GM10266 (cell line): ENCODE data around the gene PIK3R1.
A peak's percentile ranks its signal among the peaks of the same experiment; 100 is the strongest.

ENCODE experiments used
- DNase-seq: peaks from one replicate; pipeline ENCODE4 v3.0.0; 2012; ENCODE audit errors: extremely low spot score
- TF ChIP-seq, protein P1 (sequence below): IDR thresholded peaks from 2 replicates; pipeline ENCODE4 v1.5.1; 2012; ENCODE audit warnings: mild to moderate bottlenecking, low read depth; ENCODE audit not compliant: control insufficient read depth, insufficient read depth; ENCODE audit errors: missing control alignments

The PIK3R1 gene

GRCh38 chr5:68272289-68272688, 56.7 kb downstream of the PIK3R1 start:
- DNase-seq = no peak
- TF ChIP-seq, protein P1, sequence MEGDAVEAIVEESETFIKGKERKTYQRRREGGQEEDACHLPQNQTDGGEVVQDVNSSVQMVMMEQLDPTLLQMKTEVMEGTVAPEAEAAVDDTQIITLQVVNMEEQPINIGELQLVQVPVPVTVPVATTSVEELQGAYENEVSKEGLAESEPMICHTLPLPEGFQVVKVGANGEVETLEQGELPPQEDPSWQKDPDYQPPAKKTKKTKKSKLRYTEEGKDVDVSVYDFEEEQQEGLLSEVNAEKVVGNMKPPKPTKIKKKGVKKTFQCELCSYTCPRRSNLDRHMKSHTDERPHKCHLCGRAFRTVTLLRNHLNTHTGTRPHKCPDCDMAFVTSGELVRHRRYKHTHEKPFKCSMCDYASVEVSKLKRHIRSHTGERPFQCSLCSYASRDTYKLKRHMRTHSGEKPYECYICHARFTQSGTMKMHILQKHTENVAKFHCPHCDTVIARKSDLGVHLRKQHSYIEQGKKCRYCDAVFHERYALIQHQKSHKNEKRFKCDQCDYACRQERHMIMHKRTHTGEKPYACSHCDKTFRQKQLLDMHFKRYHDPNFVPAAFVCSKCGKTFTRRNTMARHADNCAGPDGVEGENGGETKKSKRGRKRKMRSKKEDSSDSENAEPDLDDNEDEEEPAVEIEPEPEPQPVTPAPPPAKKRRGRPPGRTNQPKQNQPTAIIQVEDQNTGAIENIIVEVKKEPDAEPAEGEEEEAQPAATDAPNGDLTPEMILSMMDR = peak; percentile 29

DNA sequence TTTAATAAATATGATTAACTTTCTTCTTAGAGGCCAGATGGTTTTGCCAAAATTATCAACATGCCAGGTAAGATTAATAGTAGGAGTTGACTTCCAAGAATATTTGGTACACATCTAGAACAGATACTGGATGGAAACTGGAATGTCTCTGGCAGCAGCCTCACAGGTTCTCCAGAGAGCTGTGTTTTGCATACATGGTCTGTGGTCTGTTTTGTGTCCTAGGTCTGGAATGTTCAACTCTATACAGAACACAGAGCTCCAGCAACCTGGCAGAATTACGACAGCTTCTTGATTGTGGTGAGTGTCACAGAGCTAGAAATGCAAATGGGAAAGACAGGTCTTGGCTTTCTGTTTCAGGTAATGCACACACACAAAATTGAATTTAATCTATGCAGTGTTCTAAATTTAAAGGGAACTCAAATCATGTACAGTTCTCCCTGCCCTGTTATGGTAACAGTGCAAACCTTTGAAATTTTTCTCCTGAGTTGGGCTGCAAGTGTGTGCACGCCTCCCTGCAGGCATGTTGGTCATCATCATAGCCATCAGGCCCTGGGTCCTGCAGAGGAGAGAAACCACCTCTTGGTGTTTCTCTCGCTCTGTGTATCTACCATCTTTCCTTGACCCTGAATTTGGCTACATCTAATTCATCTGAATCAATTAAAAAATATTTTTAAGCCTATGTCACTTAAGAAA, 58.3 kb downstream of the PIK3R1 start:
- TF ChIP-seq, protein P1 = no peak
- no peak for DNase-seq

GRCh38 chr5:68274847-68275651, 59.5 kb downstream of the PIK3R1 start:
- no peak for DNase-seq
- TF ChIP-seq, protein P1 = no peak

DNA sequence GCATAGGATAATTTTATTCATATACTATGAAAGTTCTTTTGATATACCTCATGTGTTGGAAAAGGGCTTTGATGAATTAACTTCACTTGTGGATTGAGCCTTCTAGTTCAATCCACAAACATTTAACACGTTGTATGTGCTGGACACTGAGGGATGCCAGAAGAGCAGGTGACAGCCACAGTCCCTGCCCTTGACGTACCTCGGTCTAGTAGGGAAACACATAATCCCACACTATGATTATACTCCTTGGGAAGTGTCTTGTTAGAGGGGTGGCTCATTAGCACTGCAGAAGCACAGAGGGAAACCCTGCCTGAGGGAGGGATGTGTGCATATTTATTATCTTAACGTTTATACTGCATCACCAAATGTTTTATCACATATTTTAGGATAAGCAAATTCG, 61.2 kb downstream of the PIK3R1 start:
- DNase-seq = no peak
- TF ChIP-seq, protein P1 = no peak

DNA sequence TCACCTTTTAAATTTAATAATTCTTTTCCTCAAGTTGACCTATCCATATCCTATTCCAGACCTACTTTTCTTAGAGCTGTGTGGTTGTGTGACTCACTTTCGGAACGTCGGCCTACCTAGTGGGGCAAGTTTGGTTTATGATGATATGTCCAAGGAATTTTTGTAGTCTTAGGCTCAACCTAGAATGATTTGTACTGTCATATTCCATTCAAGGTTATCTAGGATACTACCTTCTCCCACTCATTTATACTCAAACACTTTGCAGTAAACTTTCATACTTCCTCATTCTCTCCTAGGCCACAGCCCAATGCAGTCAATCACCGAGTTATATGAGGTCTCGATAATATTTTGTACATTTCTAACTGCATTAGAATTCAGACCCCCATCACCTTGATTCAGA, 61.9 kb downstream of the PIK3R1 start:
- no peak for DNase-seq
- TF ChIP-seq, protein P1 = no peak

DNA sequence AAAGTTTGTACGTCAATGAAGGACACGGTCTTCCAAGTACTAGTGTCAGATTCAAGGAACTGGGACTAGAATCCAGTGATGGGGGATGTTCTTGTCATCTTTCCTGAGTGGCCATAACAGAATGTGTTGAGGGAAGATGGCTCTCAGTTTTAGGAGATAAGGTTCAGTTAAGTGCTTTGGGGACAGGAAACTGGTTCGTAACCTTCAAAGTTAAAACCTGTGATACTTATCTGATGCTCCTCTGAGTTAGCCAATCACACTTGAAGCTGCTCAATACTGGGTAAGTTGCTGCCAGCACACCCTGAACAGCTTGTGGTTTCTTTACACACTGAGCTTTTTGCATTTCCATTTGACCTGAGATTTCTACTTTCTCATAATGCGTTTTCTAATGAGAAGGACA, 64.4 kb downstream of the PIK3R1 start:
- DNase-seq = no peak
- TF ChIP-seq, protein P1 = no peak

GRCh38 chr5:68282001-68282400, 66.4 kb downstream of the PIK3R1 start:
- no peak for DNase-seq

More at GRCh38 chr5:68282001-68282400, 66.4 kb downstream of the PIK3R1 start:
- TF ChIP-seq, protein P1 = no peak
